IPS DF 4.7 (cell line): Measurements from ENCODE around the gene CA5A.
"Not testable (repeated sequence)": the region's sequence is repeated elsewhere in the genome, so short reads cannot be mapped to it uniquely, and the experiment has no call there.

Experiments used
- DNase-seq: peaks from one replicate; pipeline ENCODE4 v3.0.0-alpha.2; 2013; ENCODE audit warnings: low spot score; ENCODE audit errors: extremely low read depth

CA5A gene

DNA sequence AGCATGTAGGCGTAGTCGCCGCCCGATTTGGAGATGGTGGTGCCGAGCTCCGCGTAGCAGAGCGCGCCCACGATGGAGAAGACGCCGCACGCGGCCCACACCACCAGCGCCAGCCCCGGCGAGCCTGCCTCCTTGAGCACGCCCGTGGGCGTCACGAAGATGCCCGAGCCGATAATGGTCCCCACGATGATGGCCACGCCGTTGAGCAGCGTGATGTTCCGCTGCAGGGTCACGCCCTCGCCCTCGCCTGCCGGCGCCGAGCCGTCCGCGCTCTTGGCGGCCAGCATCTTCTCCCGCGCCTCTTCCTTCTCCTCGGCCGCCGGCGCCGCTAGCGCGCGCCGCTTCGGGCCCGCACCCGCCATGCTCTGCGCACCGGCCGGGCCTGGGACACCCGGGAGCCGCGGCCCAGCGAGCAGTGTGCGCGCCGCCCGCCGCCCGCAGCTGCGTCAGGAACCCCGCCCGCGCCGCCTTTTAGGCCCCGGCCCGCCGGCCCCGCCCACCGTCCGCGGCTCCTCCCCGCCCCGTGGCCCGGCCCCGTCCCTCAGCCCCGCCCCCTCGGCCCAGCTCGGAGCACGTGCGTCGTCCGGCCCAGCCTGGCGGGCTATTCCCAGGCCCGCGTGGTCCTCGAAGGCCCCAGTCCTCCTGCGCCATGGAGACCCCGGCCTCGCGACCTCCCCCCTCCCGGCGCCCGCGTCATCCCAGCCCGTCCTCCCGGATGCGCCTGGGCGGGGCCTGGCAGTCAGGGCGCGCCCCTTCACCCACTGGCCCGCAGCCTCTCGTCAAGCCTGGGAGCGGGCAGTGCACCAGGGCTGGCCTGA is 67.1 kb downstream of the CA5A start, which contains the start of gene SLC7A5:
Gene SLC7A5 (minus strand): TSS at position 447 of the 818 bp plus-strand sequence. CDS start 85 bp downstream, at position 362.
- DNase-seq = not testable (repeated sequence)

DNA sequence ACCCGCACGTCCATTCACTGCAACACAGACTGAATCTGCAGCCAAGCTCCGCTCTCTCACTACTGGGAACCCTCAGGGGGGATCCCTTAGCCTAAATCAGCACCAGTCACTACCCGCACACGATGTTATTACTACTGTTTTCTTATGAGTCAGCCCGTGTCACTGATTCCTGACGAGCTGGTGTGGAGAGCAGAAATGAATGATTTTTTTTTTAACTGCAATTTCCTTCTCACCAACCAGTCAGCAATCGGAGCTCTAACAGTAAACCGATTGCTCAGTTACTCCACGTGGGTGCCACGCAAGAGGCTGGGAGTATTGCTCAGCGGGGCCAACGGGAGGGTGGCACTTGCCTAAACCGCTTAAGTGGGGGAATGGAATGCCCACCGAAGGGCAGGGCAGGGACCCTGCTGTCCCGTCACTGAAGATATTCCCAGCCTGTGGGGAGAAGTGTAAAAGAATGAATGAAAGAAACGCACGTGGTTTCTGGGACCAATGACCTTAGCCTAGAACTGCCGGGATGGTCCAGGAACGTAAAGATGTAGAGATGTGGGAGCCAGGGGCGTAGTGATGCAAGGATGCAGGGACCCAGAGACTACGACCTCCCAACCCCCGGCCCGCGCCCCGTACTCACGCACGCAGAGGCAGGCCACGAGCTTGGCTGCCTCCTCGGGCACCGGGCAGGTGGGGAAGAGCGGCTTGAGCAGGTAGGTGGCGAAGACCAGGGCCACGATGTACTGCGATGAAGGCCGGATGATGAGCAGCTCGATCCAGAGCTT is 67.9 kb downstream of the CA5A start:
- DNase-seq = not testable (repeated sequence)

DNA sequence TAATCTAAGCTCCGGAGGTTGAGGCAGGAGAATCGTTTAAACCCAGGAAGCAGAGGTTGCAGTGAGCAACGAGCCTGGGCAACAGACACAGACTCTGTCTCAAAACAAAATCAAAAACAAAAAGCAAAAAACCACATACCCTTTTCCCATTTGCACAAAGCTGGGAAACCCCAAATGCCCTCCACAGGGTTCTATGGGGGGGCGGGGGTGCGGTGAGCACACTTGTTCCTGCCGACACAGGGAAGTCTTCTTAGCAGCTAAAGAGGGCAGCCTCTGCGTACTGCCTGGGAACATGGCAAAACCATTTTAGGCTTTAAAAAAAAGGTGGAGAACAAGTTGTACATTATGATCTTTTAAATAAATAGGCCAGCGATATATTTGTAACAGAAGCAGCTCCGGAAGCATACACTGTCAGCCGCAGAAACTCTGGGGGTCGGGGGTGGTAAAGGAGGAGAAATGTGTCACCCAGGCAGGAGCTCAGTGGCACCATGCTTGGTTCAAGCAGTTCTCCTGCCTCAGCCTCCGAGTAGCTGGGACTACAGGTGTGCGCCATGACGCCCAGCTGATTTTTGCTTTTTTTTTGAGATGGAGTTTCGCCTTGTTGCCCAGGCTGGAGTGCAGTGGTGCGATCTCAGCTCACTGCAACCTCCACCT is 70.3 kb downstream of the CA5A start:
- not testable (repeated sequence) for DNase-seq

DNA sequence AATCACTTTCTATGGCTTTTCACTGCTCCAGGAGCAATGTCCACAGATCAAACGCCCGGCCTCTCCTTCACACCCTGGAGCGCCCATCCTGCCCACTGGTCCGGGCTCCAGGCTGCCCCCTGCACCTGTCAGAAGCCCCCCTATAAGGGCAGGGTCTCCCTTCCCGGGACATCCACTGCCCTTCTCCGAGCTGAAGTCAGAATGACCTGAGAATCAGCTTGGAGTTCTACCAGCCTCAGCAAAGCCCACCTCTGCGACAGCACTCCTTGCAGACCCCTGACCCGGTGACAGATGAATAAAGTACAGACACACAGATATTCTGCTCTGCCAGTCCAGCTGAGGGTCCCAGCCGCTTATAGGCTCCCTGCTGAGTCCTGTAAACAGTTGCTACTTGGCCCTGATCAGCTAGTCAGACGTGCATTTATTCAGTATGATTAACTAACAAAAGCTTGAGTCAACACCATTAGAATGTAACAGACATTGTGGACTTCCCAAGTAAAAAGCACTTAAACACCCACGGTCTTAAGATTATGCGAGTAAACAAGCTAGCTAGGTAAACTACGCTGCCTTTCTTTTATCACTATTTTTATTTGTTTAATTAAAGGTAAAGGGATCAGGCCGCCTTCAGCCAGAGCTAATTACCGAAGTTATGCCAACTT is 71.9 kb downstream of the CA5A start:
- no peak for DNase-seq

DNA sequence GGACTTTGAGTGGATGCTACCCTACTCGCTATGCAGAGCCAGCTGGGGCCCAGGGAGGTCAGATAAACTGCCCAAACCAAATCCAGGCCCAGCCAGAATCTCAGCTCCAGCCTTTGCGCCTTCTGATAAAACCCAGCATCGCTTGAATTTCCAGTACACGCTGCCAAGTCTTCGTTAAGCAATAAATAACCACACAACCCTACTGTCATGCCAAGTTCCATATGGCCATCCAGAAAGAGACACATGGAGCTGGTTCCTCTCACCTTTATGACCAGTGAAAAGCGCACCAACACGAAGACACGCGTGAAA is 73.0 kb downstream of the CA5A start:
- DNase-seq = not testable (repeated sequence)

GRCh38 chr16:87862597-87863326 is 73.6 kb downstream of the CA5A start:
- not testable (repeated sequence) for DNase-seq

DNA sequence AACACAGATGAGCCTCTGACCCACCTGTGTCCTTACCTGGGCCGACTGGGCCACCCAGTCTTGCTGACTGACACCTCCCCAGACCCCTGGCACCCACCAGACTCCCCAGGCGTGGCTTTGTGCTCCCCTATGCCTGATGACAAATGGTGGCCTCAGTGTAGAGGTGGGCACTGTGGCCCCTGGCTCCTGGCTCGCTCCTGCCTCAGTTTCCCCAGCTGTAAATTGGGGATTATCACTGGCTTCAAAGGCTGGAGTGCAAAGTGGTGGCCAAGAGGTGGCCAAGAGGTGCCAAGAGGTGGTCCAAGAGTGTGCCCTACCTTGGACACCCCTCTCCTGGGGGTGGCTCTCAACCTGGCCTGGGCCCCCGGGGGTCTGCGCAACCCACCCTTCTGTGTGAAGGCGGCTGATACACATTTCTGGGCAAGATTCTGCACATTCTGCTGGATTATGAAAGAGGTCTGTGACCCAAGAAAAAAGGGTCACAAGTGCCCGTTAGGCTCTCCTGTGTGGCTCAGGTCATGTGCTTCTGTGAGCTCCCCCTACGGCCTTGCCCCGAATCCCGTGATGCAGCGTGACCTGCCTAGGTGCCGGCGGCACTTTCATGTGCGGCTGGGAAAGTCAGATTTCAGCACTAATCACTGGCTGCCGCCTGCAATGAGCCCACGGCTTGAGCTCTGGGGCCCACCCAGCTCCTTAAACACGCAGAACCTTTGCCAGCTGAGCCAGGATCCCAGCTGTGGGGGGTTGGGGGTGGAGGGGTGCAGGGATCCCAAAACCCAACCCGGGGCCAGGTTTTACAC is 74.8 kb downstream of the CA5A start:
- DNase-seq = not testable (repeated sequence)

DNA sequence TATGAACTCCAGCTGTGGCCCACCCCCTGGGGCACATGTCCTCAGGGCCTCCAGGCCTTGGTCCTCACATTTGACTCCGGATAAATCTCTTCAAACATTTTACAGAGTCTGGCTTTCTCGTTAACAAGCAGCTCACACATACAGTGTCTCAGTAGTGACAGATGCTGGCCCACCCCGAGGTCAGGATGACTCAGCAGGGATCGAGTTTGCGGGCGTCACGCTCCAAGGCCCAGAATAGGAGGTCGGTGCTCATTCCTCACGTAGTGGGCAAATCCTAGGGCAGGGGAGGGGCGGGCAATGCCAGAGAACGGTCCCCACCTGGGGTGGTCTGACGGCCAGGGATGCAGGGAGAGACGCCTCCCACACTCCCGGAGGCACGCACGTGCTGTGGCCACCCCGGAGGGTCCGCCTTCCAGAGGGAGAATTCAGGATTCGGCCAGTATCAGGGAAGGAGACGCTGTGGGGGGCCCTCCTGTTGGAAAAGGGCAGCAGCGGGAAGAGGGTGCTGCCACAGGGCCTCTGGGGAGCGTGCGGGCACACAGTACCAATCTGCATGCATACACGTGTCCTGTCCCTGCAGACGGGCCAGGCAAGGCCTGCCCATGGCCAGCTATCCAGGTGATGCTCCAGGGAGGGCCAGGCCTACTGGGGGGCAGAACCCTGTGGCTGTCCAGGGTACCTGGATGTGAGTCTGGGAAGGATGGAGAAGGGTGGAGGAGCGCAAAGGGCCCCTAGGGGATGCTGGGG is 75.6 kb downstream of the CA5A start:
- no peak for DNase-seq

DNA sequence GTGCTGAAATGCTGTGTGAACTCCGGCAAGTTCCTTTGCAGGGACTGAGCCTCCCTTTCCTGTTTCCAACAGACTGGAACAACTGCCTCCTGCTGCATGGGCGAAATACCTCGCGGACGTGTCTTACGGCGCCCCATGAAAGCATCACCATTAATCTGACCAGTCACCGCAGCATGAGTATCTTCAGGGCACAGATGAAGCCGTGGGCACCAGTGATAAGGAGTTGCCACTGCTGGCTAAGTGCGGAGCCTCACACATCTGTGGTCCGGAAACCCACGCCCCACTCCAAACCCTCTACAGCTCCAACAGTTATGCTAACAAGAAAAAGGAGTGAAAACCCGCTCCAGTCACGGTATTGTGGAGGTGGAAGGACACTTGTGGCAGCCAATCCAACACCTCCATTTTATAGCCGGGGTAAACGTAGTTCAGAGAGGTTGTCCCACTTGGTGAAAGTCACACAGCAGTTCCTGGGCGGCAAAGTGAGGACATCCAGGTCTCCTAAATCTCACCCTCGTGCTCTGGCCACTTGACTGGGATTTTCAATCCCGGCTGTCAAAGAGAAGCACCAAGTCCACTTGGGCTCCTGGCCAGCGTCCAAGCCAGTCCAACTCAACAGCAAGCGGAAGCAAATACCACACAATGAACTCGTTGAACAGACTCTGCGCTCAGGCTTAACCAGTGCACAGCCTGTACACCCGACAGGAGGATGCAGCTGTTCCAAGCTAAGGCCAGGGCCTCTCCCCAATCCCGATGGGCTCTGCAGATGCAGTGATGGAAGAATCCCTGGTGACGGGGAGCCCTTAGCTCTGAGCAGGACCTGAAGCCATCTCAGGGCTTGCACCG is 78.0 kb downstream of the CA5A start:
- not testable (repeated sequence) for DNase-seq

GRCh38 chr16:87856791-87857228 is 79.5 kb downstream of the CA5A start:
- DNase-seq = no peak

- DNase-seq = no peak
Observed at GRCh38 chr16:87855852-87856715, 80.2 kb downstream of the CA5A start.

- DNase-seq = no peak
Observed at GRCh38 chr16:87854907-87855683, 81.2 kb downstream of the CA5A start.

GRCh38 chr16:87854053-87854906 is 82.0 kb downstream of the CA5A start:
- DNase-seq = no peak

- no peak for DNase-seq
Observed at GRCh38 chr16:87853411-87854052, 82.8 kb downstream of the CA5A start.

- no peak for DNase-seq
Observed at GRCh38 chr16:87851601-87852000, 84.7 kb downstream of the CA5A start.
